UCSD-AML1 (cell line): ENCODE results near the gene PAFAH1B2.
"Not testable (repeated sequence)": the region's sequence is repeated elsewhere in the genome, so short reads cannot be mapped to it uniquely, and the experiment has no call there.

Experiments
- DNase-seq: peaks from one replicate; lab custom pipeline; 2025; ENCODE audit not compliant: unreplicated experiment; lab: John Stamatoyannopoulos, UW

The PAFAH1B2 gene

DNA sequence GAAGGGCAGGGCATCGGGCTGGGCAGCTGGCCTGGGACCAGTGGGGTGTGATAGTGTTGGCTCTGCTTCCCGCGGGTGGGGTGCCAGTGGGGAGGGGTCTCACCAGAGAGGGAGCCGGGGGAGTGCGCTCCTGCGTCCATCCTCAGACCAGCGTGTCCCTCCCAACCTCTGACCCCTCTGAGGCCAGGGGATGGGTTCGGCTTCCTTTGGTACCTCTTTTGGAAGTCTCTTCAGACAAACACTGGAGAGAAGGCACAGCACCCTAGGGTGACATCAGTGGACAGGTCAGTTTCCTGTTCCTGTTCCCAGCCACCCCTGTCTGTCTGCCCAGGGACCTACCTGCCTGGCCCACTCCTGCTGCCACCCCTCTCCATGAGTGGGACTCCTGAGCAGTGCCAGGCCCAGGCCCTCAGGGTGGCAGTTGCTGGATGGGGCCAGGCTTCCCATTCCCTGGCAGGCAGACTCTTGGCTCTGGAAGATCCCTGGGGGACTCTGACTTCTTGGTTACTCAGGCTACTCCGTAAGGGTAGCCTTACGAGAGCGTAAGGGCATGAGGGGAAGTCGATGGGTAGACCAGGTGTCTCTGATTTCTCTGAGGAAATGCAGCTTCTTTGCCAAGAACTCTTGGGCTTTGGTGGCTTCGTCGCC lies 57.7 kb downstream of the PAFAH1B2 start:
- no peak for DNase-seq

- no peak for DNase-seq
Measured at GRCh38 chr11:117202386-117203068, 58.4 kb downstream of the PAFAH1B2 start.

DNA sequence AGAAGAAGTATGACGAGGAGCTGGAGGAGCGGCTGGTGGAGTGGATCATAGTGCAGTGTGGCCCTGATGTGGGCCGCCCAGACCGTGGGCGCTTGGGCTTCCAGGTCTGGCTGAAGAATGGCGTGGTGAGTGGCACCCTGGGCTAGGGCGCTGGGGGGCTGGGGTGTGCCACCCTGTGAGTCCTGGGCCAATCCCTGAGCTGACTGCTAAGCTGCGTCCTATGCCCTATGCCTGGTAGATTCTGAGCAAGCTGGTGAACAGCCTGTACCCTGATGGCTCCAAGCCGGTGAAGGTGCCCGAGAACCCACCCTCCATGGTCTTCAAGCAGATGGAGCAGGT lies 59.0 kb downstream of the PAFAH1B2 start:
- no peak for DNase-seq

DNA sequence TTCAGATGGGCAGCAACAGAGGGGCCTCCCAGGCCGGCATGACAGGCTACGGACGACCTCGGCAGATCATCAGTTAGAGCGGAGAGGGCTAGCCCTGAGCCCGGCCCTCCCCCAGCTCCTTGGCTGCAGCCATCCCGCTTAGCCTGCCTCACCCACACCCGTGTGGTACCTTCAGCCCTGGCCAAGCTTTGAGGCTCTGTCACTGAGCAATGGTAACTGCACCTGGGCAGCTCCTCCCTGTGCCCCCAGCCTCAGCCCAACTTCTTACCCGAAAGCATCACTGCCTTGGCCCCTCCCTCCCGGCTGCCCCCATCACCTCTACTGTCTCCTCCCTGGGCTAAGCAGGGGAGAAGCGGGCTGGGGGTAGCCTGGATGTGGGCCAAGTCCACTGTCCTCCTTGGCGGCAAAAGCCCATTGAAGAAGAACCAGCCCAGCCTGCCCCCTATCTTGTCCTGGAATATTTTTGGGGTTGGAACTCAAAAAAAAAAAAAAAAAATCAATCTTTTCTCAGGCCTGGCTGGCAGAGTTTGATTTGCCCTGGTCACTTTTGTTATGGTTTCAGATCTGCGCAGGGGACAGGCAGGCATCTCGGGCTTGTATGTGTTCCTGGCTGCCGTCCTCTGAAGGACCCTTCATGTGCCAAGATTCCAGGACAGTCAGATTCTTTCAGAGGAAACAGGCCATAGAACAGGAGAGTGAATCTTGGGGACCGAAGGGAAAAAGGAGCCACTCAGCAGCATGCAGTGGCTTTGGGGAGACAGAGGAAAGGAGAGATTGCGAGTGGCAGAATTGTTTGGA lies 60.4 kb downstream of the PAFAH1B2 start:
- DNase-seq, result no peak

DNA sequence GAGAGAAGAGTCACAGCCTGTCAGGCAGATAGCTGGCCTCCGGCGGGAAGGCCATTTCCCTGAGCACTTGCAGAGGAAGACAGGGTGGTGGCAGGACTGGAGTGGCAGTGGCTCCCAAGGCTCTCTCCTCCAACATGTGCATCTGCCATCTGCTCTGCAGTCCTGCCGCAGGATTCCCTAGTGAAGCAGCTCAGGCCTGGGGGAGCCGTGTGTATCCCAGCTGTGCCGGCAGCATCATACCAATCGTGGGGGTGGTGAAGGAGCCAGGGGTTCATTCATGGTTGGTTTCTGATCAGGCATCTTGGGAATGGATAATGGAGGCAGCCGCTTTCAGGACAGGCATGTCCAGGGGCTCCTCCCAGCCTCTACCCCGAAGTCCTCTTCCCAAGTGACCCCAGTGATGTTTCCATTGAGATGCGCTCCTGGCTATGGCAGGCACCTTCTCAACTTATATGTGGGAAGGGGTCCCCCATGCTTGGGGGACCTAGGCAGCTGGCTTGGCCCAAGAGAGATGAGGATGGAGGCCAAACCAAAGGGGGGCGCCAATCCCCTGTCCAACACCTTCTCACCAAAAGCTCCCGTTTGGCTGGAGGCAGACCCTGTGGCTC lies 61.2 kb downstream of the PAFAH1B2 start:
- DNase-seq, result no peak

GRCh38 chr11:117206111-117206510 lies 62.0 kb downstream of the PAFAH1B2 start:
- DNase-seq, result not testable (repeated sequence)

DNA sequence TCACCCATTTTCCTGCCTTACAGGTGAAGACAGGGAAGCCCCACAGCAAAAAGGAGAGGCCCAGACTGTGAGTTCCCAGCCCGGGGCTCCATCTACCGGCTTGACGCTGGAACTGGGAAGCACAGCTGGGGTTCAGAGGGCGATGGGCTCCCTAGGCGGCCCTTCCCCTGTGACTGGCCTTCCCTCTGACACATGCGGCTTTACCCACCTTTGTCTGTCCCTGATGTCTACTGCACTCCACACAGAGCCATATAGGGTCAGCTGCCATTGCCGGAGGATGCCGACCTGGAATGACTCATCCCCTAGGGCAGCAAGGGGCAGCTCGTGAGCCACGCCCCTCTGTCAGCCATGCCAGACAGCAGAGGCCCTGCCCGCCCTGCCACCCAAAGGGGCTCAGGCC lies 62.8 kb downstream of the PAFAH1B2 start:
- not testable (repeated sequence) for DNase-seq

- not testable (repeated sequence) for DNase-seq
Measured at GRCh38 chr11:117207481-117207880, 63.4 kb downstream of the PAFAH1B2 start.

DNA sequence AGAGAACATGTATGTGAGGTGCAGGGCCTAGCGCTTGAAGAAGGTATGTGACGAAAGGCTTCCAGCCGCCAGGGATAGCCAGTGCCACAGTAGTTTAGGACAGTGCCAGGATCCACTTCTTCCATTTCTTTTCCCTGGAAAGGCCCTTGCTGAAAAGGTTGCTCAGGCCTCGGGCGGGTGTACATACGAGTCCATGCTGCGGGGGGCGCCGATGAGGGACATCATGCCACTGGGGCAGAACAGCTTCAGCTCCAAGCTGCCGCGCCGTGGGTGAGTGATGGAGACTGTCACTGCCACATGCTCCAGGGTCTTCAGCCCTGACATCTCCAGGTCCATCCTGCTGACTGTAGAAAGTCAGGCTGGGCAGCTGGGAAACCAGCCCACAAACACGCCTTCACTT lies 64.6 kb downstream of the PAFAH1B2 start:
- not testable (repeated sequence) for DNase-seq

DNA sequence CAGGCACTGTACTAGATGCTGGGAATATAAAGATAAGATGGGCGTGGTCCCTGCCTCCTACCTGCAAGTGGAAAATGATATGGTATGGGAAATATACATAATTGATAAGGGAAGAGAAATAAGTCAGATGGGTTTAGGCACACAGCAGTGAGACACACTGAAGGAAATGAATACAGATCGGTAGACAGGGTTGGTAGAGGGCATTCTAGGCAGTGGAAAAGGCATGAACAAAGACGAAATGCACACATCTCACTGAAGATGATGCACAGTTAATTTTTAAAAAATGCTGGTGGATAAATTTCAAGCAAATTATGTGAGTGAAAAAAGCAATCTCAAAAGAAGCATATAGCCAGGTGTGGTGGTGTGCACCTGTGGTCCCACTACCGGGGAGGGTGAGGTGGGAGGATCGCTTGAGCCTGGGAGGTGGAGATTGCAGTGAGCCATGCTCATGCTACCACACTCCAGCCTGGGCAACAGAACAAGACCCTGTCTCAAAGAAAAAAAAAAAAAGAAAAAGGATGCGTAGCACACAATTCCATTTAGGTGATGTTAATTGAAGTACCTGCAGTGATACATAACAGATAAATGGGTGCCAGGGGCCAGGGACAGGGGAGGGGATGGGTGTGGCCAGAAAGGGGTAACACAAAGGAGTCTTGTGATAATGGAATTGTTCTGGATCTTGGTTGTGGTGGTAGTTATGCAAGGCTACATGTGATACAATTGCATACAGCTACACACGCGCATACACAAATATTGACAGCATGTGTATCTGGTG lies 65.5 kb downstream of the PAFAH1B2 start:
- DNase-seq, result not testable (repeated sequence)

- DNase-seq, result no peak
Measured at GRCh38 chr11:117210620-117211019, 66.5 kb downstream of the PAFAH1B2 start.

GRCh38 chr11:117212697-117213355 lies 68.7 kb downstream of the PAFAH1B2 start:
- DNase-seq, result no peak

DNA sequence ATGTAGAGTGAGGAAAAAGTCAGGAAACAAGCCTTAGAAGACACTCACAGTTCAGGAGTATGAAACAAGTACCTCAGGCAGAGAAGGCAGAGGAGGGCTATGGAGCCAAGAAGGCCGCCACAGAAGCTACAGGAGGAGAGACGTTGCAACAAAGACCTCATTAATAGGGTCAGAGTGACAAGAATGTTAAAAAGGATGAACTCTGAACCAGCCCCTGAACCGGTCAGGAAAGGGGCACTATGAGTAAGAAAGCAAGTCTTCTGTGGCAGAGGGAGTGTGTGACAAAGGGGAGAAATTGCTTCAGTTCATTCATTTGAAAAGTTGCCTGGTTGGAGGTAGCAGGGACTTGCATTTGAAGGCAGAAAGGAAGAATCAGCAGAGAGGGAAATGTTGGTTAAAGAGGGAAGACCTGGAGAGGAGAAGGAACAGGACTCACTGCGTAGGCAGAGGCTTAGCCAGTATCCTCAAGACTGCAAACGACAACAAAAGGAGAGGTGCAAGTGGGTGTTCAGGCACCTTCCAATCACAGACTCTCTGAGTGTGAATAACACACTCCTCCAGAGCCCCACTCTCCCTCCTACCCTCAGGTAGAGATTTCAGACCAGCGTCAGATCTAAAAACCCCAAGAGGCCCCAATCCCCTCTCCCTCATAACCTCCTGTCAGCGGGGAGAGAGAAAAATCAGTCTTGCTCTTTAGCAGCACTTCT lies 70.5 kb downstream of the PAFAH1B2 start:
- DNase-seq, result no peak

DNA sequence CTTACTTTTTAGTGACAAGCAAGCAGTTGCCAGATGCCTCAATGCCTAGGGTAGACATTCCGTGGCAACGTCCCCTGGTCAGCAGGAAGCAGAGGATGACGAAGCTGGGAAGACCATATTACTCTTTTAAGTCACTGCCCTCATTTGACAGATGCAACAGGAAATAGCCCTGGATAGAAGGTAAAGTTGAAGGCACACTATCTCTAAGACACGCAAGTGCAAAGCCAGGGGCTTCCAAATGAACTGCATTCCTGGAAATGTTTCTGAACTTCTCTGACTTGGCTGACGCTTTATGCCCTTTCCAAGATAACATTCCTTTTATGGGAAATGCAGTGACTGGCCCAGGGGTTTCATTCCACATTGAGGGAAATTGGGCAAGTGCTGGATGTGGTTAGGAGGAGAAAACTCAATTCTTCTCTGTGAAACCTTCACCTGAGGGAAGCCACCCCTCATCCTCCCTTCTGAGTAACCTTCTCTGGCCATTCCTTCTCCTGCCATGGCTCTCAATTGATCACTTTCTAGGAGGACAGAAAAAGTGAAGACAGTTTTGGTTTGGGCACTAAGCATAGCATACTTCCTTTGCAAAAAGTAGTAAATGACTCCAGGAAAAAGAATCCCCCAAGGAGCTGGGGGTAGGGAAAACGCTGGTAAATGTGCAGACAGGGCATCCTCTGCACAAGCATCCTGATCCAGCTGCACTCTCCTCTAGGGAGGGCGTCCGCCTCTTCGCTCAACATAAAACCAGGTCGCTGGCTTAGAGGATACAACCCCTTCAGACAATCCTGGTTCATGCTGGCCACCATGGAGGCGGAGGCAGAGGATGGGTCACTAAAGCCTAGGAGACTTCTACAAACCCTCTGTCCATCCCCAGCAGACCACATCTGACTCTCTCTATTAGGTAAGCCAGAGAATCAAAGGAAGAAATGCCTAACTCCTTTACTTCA lies 73.3 kb downstream of the PAFAH1B2 start:
- no peak for DNase-seq

DNA sequence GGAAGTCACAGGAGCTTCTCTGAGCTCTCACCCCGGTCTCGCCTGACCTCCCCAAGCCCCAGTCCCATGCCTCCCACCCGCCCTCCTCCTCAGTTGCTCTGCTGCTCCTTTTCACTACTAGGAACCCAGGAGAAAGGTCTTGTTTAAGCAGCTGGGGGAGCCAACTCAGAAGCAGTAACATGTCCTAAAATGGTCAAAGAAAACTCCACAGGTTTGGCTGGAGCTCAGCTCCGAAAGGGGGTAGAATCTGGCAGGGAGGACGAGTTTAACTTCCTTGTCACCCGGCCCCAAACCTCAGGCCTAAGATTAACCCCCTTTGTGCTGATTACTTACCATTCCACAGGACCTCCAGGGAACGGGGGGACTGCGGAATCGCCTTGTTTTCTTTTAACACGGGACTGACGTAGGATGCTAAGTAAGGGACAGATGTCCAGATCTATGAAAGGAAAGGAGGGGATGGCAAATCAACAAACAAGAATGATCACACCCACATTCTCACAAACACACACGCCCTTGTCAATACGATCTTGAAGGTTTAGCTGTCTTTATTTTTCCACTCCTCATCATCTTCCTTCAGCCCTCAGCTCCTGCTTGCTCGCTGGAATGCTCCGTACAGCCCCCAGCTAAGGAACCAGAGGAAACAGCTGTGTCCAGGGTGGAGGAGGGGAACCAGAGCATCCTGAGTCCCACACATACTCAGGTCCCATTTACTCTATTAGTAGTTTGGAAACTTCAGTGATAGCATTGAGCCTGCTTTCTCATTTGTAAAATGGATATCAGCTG lies 74.2 kb downstream of the PAFAH1B2 start:
- no peak for DNase-seq

DNA sequence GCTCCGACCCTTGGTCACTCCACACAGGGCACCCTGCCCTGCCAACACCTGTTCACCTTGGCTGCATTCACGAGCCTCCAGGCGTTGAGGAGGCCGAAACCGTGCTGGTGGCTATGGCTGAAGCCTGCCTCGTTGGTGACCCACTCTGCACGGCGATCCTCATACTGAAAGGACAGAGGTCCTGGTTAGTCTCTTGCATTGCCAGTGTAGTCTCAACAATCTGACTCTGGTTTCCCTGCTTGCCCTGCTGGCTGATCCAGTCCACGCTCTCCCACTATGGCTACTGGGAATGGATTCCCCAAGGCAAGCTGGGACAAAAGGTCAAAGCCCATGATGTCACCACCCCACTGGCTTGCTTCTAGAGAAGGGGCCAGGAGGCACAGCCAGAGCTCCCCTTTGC lies 74.9 kb downstream of the PAFAH1B2 start:
- no peak for DNase-seq

DNA sequence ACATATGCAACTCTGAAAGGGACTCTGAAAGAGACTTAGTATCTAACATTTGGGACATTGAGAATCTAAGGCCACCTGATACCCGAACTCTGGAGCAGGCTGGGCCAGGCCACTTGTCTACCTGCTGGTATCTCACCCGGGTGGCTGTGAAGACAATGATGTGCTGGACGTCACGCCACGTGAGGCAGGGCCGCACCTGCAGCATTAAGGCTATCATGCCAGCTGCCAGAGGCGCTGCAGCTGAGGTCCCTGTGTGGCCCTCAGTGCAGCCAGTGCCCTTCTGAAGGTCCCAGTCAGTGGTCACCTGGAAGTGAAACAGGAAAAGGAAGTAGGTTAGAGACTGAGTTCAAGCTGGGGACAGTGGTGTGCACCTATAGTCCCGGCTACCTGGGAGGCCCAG lies 75.4 kb downstream of the PAFAH1B2 start:
- DNase-seq, result no peak

GRCh38 chr11:117219995-117220394 lies 75.9 kb downstream of the PAFAH1B2 start:
- DNase-seq, result no peak
